Activated naive CD4-positive, alpha-beta T cell treated with anti-CD3 and anti-CD28 coated beads, Interleukin-2, amount 50 U/mL, for 24 hours (primary cell): ENCODE data around the gene TOB2.
"Not testable (repeated sequence)": the region's sequence is repeated elsewhere in the genome, so short reads cannot be mapped to it uniquely, and the experiment has no call there.

Experiments used
- H3K27ac Mint-ChIP-seq: one replicate; pipeline ENCODE4 v1.8.0; 2021; ENCODE audit warnings: mild to moderate bottlenecking, mixed read lengths
- H3K27me3 Mint-ChIP-seq: one replicate; pipeline ENCODE4 v1.8.0; 2021; ENCODE audit warnings: mixed read lengths
- H3K36me3 Mint-ChIP-seq: one replicate; pipeline ENCODE4 v1.8.0; 2021; ENCODE audit warnings: mixed read lengths
- H3K4me1 Mint-ChIP-seq: one replicate; pipeline ENCODE4 v1.8.0; 2021; ENCODE audit warnings: mixed read lengths
- H3K4me3 Mint-ChIP-seq: one replicate; pipeline ENCODE4 v1.8.0; 2021; ENCODE audit warnings: mild to moderate bottlenecking, mixed read lengths
- H3K9me3 Mint-ChIP-seq: one replicate; pipeline ENCODE4 v1.8.0; 2021; ENCODE audit warnings: mixed read lengths

Gene TOB2

GRCh38 chr22:41415554-41415953 lies 31.0 kb downstream of the TOB2 start:
- Mint-ChIP-seq H3K27me3 (no peaks in the 10 kb centered on the region), H3K9me3 (no peaks in the 10 kb centered on the region), H3K4me1 (peaks cover 36% of the 10 kb centered on the region), H3K4me3 (peak overlapping the region; percentile 69), H3K36me3 (no peaks in the 10 kb centered on the region), H3K27ac (peak overlapping the region; percentile 80)

GRCh38 chr22:41411021-41411851 lies 35.4 kb downstream of the TOB2 start:
- peak overlapping the region; percentile 44 for H3K4me3 Mint-ChIP-seq

GRCh38 chr22:41410311-41410751 lies 36.3 kb downstream of the TOB2 start:
- no peaks in the 10 kb centered on the region for H3K36me3 Mint-ChIP-seq
- H3K4me3 Mint-ChIP-seq, result no peak overlapping the region
- H3K4me1 Mint-ChIP-seq, result peaks cover 25% of the 10 kb centered on the region
- H3K9me3 Mint-ChIP-seq, result no peaks in the 10 kb centered on the region
- no peaks in the 10 kb centered on the region for H3K27me3 Mint-ChIP-seq
- peak overlapping the region; percentile 66 for H3K27ac Mint-ChIP-seq

More at GRCh38 chr22:41411021-41411851, 35.4 kb downstream of the TOB2 start:
- no peaks in the 10 kb centered on the region for H3K9me3 Mint-ChIP-seq
- no peaks in the 10 kb centered on the region for H3K36me3 Mint-ChIP-seq
- peak overlapping the region; percentile 92 for H3K27ac Mint-ChIP-seq
- peaks cover 31% of the 10 kb centered on the region for H3K4me1 Mint-ChIP-seq
- no peaks in the 10 kb centered on the region for H3K27me3 Mint-ChIP-seq

- Mint-ChIP-seq H3K4me3 (no peak overlapping the region), H3K4me1 (peaks cover 21% of the 10 kb centered on the region), H3K36me3 (no peaks in the 10 kb centered on the region), H3K9me3 (no peaks in the 10 kb centered on the region), H3K27ac (no peak overlapping the region), H3K27me3 (no peaks in the 10 kb centered on the region)
Measured at GRCh38 chr22:41408665-41409064, 37.9 kb downstream of the TOB2 start.

- Mint-ChIP-seq H3K4me3 (no peak overlapping the region), H3K4me1 (peaks cover 19% of the 10 kb centered on the region), H3K9me3 (no peaks in the 10 kb centered on the region), H3K27me3 (no peaks in the 10 kb centered on the region), H3K36me3 (no peaks in the 10 kb centered on the region), H3K27ac (no peak overlapping the region)
Measured at GRCh38 chr22:41407433-41407832, 39.2 kb downstream of the TOB2 start.

GRCh38 chr22:41406410-41406809 lies 40.2 kb downstream of the TOB2 start:
- Mint-ChIP-seq H3K27ac (no peak overlapping the region), H3K4me3 (no peak overlapping the region), H3K9me3 (no peaks in the 10 kb centered on the region), H3K27me3 (no peaks in the 10 kb centered on the region), H3K36me3 (no peaks in the 10 kb centered on the region), H3K4me1 (peaks cover 12% of the 10 kb centered on the region)

GRCh38 chr22:41405588-41405987 lies 41.0 kb downstream of the TOB2 start:
- H3K27me3 Mint-ChIP-seq, result no peaks in the 10 kb centered on the region
- no peak overlapping the region for H3K4me3 Mint-ChIP-seq
- H3K27ac Mint-ChIP-seq, result no peak overlapping the region
- no peaks in the 10 kb centered on the region for H3K36me3 Mint-ChIP-seq
- peaks cover 6% of the 10 kb centered on the region for H3K4me1 Mint-ChIP-seq
- H3K9me3 Mint-ChIP-seq, result no peaks in the 10 kb centered on the region

- Mint-ChIP-seq H3K27me3 (no peaks in the 10 kb centered on the region), H3K9me3 (no peaks in the 10 kb centered on the region), H3K27ac (peak overlapping the region; percentile 84), H3K4me3 (no peak overlapping the region), H3K36me3 (no peaks in the 10 kb centered on the region), H3K4me1 (peaks cover 6% of the 10 kb centered on the region)
Measured at GRCh38 chr22:41403532-41404318, 42.9 kb downstream of the TOB2 start.

GRCh38 chr22:41402851-41403250 lies 43.8 kb downstream of the TOB2 start:
- not testable (repeated sequence) for H3K27me3 Mint-ChIP-seq, H3K27ac Mint-ChIP-seq, H3K9me3 Mint-ChIP-seq, H3K4me3 Mint-ChIP-seq, H3K4me1 Mint-ChIP-seq, H3K36me3 Mint-ChIP-seq

GRCh38 chr22:41401781-41402648 lies 44.6 kb downstream of the TOB2 start:
- no peak overlapping the region for H3K4me3 Mint-ChIP-seq
- H3K36me3 Mint-ChIP-seq, result no peaks in the 10 kb centered on the region
- H3K9me3 Mint-ChIP-seq, result no peaks in the 10 kb centered on the region
- H3K27me3 Mint-ChIP-seq, result no peaks in the 10 kb centered on the region
- H3K4me1 Mint-ChIP-seq, result peaks cover 6% of the 10 kb centered on the region
- H3K27ac Mint-ChIP-seq, result no peak overlapping the region

GRCh38 chr22:41398921-41399320 lies 47.7 kb downstream of the TOB2 start:
- H3K27me3 Mint-ChIP-seq, result no peaks in the 10 kb centered on the region
- no peak overlapping the region for H3K4me3 Mint-ChIP-seq
- H3K4me1 Mint-ChIP-seq, result peaks cover 5% of the 10 kb centered on the region
- no peaks in the 10 kb centered on the region for H3K36me3 Mint-ChIP-seq
- no peaks in the 10 kb centered on the region for H3K9me3 Mint-ChIP-seq
- no peak overlapping the region for H3K27ac Mint-ChIP-seq

GRCh38 chr22:41397143-41397811 lies 49.3 kb downstream of the TOB2 start:
- Mint-ChIP-seq H3K9me3 (no peaks in the 10 kb centered on the region), H3K4me3 (no peak overlapping the region), H3K27me3 (no peaks in the 10 kb centered on the region)

GRCh38 chr22:41395531-41396240 lies 50.9 kb downstream of the TOB2 start:
- Mint-ChIP-seq H3K9me3 (no peaks in the 10 kb centered on the region), H3K4me1 (no peaks in the 10 kb centered on the region), H3K36me3 (no peaks in the 10 kb centered on the region), H3K27me3 (no peaks in the 10 kb centered on the region), H3K4me3 (no peak overlapping the region), H3K27ac (no peak overlapping the region)

More at GRCh38 chr22:41397143-41397811, 49.3 kb downstream of the TOB2 start:
- no peaks in the 10 kb centered on the region for H3K36me3 Mint-ChIP-seq
- H3K4me1 Mint-ChIP-seq, result no peaks in the 10 kb centered on the region
- no peak overlapping the region for H3K27ac Mint-ChIP-seq

GRCh38 chr22:41394012-41394356 lies 52.6 kb downstream of the TOB2 start:
- H3K36me3 Mint-ChIP-seq, result no peaks in the 10 kb centered on the region
- no peak overlapping the region for H3K27ac Mint-ChIP-seq
- no peaks in the 10 kb centered on the region for H3K27me3 Mint-ChIP-seq
- no peak overlapping the region for H3K4me3 Mint-ChIP-seq
- H3K4me1 Mint-ChIP-seq, result no peaks in the 10 kb centered on the region
- H3K9me3 Mint-ChIP-seq, result no peaks in the 10 kb centered on the region
